GM19452 (cell line): ENCODE results near the gene ETV1.
A peak's percentile ranks its signal among the peaks of the same experiment; 100 is the strongest.

Experiments used
- ATAC-seq: cut with Tn5 transposase; IDR thresholded peaks from one replicate; pipeline ENCODE4 v1.9.1; 2021; ENCODE audit not compliant: unreplicated experiment

Gene ETV1

GRCh38 chr7:13886356-13886755 is 103.1 kb downstream of the ETV1 start:
- ATAC-seq, result no peak

DNA sequence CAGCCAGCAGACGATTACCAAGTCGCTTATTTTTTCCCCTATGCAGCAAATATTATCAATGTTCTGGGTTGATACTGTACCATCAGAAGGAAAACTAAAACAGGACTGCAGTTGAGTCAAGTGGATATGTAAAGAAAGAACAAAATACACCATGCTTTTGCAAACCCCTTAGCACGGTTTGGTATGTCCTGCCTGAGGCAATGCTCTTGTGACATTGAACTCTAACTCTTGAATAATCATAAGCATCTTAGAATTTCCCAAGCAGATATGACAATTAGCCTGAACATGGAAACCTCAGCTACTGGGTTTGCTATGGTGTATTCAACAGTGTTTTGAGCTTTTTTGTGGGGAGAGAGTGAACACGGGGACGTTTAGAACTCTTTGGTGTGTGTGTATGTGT is 107.4 kb downstream of the ETV1 start:
- ATAC-seq, result no peak

- ATAC-seq, result no peak
Measured at GRCh38 chr7:13880789-13881188, 108.7 kb downstream of the ETV1 start.

- no peak for ATAC-seq
Measured at GRCh38 chr7:13879994-13880686, 109.3 kb downstream of the ETV1 start.

DNA sequence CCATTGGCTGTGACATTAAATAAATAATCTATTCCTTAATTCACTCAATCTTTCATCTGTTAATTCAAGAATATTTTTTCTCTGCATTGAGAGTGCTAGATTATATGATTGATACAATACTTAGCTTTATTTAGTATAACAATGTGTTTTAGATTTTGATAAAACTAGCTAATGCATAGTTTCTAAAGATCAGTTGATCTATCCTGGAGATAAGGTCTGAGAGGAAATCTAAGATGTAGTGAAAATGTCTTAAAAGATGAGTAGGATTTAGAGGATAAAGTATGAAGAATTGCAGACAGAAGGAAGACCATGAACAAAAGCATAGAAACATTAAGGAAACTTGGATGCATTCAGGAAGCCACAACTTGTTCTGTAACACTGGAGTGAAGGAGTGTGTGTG is 110.3 kb downstream of the ETV1 start:
- no peak for ATAC-seq

DNA sequence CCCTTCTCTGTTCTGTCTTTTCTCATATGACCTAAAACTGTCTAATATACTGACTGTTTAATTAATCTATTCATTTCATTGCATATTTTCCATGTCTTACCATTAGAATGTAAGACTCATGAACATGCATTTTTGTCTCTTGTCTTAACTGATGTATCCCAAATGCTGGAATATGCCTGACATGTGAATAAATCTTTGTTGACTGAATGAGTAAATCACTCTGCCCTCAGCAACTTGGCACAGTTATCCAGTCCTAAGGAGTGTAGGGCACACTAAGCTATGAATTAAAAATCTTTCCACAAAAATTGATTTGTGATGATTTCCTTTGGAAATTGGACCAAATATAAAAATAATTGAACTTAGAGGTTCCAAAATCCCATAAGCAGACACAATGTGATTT is 111.3 kb downstream of the ETV1 start:
- no peak for ATAC-seq

- no peak for ATAC-seq
Measured at GRCh38 chr7:13875496-13876074, 113.9 kb downstream of the ETV1 start.

DNA sequence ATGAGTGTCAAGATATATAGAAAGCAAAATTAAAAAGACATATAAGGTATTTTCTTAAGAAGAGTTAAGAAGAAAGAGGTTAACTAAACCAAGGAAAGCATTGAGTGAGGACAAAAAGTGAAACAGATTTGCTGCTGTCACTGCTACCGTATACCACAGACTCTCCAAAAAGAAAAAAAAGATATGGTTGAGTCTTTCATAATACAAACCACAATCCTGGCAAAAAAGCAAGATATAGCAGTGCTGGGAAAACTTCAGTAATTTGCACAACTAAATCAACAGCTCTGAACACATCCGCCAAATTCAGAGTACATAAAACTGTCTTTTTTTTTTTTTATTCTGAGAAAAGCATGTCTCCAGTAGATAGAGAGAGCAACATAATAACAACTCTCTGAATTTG is 114.7 kb downstream of the ETV1 start:
- ATAC-seq, result no peak

DNA sequence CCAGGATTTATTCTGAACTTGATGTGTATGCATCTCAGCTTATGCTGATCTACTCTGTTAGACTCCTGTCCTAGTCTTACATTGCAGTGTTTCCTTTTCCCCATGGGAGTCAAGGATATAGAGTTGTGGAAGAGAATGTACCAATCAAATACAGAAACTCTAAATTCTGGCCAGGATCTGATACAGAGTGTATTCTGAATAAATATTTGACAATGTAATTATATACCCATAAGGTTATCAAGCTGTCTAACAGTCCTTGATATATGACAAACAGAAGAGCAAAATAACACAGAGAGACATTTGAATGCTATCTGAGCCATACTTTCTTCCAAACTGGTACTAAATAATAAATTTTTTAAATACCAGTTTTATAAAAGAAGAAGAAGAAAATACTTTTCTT is 116.8 kb downstream of the ETV1 start:
- no peak for ATAC-seq

DNA sequence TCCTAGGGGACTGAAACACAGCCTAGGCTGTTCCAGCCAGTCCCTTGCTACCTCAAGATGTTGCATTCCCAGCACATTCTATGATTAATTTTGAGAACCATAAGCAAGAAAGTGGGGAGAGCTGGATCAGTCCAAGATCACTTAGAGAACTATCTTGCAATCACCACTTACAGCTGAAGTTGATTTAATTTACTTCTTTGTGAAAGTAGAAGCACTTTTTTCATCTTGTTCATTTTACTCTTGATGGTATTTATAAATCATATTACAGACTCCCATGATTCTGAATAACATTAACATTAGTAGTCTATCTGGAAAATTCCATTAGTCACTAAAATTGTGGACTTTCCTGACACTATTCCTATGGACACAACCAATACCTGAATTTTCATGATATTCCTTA is 118.5 kb downstream of the ETV1 start:
- no peak for ATAC-seq

GRCh38 chr7:13860734-13861133 is 128.7 kb downstream of the ETV1 start:
- ATAC-seq, result no peak

- ATAC-seq, result no peak
Measured at GRCh38 chr7:13856012-13856411, 133.5 kb downstream of the ETV1 start.

GRCh38 chr7:13852281-13852968 is 137.0 kb downstream of the ETV1 start:
- no peak for ATAC-seq

DNA sequence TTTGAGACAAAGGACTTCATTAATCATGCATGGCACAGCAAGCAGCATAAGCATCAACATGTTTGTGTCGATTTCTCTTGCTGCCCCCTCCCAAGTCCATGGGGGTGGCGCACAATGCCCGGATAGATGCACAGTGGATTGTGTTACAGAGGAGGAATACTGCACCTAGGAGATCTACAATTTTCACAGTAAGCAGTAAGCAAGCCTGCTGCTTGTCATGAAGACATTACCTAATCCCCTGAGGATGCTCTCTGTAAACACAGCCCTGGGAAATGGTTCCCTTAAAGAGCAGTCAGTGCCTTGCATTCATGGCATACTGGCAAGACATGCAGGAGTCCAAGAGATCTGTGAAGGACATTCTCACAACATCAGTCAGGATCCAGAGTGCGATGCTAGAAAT is 137.7 kb downstream of the ETV1 start:
- ATAC-seq, result no peak

GRCh38 chr7:13850185-13850752 is 139.2 kb downstream of the ETV1 start:
- peak; percentile 96 for ATAC-seq

GRCh38 chr7:13849163-13849892 is 140.1 kb downstream of the ETV1 start:
- ATAC-seq, result no peak

DNA sequence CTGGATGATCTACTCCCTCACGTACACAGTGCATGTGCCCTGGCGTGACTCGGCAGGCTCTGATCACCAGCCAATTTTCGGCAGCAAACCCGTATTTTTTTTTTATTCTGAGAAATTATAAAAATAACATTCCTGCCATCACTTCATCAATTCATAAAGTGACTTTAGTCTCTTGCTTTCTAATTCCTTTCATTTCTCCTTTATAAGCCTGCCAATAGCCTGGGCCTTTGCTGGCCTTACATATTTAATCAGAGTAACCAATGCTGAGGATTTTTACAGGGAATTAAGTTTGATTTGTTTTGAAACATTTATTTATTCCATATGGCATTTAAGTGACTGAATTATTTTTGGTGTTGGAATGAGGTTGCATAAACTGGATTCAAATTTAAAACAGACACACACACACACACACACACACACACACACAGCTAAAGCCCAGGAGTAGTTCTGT is 140.8 kb downstream of the ETV1 start:
- no peak for ATAC-seq

DNA sequence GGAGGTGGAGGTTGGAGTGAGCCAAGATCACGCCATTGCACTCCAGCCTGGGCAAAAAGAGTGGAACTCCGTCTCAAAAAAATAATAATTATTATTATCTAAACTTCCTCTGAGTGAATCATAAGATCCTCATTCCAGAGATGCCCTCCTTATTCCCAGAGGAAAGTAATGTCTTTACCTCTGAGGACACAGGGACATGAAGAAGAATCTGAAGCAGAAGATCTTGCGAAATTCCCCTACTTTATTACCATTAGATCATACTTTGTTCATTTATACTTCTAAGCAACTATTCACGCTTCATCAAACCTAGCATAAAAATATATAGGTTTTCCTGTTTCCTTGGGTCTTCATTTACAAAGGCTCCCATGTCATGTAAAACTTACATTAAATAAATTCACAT is 143.1 kb downstream of the ETV1 start:
- no peak for ATAC-seq

- no peak for ATAC-seq
Measured at GRCh38 chr7:13845601-13846000, 143.9 kb downstream of the ETV1 start.

DNA sequence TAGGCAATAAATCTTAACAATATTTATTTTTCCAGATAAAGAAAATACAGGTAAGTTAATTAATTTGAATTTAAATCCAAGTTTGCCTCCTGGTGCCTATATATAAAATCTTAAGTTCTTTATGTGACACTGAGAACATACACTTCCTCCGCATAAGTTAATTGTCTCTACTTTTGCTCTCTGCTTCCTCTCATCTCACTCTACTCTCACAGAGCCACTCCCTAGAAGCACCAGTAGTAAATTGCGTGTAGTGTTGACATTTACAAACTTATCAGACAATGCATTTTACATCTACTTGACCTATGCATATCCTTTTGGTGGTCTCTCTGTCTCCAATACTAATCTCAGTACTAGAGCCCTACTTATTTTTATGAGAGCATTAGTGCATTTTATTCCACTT is 144.5 kb downstream of the ETV1 start:
- ATAC-seq, result no peak

DNA sequence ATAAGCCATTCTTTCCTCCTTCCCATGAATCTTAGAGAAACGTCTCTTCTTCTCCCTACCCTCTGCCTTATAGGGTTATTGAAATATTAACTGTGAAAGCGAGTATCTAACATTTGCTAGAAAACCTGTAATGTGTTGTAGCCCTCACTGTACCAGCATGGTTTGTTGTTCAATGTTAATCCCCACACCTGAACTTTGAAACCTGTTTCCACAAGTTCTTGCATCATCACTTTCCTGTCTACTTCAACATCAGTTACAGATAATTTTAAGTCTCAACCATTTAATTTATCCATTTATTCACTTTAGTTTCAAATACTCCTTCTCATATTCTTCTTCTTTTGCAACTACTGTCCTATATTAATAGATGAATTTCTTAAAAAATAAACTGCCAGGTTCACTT is 148.2 kb downstream of the ETV1 start:
- ATAC-seq, result no peak
